Endothelial cell (in vitro differentiated cells): ENCODE measurements around the gene NFATC3. TPM values are rescaled to one million over a fixed set of nuclear protein-coding genes. Genes with fewer than 3 reads are reported as not detected.

Source experiments
- DNase-seq: peaks from one replicate; pipeline ENCODE4 v3.0.0; 2021; ENCODE audit warnings: low spot score
- H3K27ac Mint-ChIP-seq: one replicate; pipeline ENCODE4 v1.8.0; 2021; ENCODE audit warnings: mixed read lengths, inconsistent platforms; ENCODE audit not compliant: unreplicated experiment
- H3K27me3 Mint-ChIP-seq: one replicate; pipeline ENCODE4 v1.8.0; 2021; ENCODE audit warnings: mild to moderate bottlenecking, moderate library complexity, mixed read lengths, inconsistent platforms; ENCODE audit not compliant: unreplicated experiment
- H3K36me3 Mint-ChIP-seq: one replicate; pipeline ENCODE4 v1.8.0; 2021; ENCODE audit warnings: mild to moderate bottlenecking, low read depth, mixed read lengths, inconsistent platforms; ENCODE audit not compliant: unreplicated experiment
- H3K4me1 Mint-ChIP-seq: one replicate; pipeline ENCODE4 v1.8.0; 2021; ENCODE audit warnings: mild to moderate bottlenecking, mixed read lengths, inconsistent platforms; ENCODE audit not compliant: unreplicated experiment
- H3K4me3 Mint-ChIP-seq: one replicate; pipeline ENCODE4 v1.8.0; 2021; ENCODE audit warnings: mild to moderate bottlenecking, mixed read lengths, inconsistent platforms; ENCODE audit not compliant: unreplicated experiment
- H3K9me3 Mint-ChIP-seq: one replicate; pipeline ENCODE4 v1.8.0; 2021; ENCODE audit warnings: mixed read lengths, inconsistent platforms; ENCODE audit not compliant: unreplicated experiment
- total RNA-seq: library from RNA; stranded (reverse); fragmentation: NEBNext Ultra II Directional; extraction: Animal tissue kit (Norgen Biotek cat#: 25700); gene quantifications from one replicate; pipeline ENCODE4 v1.2.1, GENCODE V29; 2021; ENCODE audit not compliant: unreplicated experiment
- TF ChIP-seq, protein P1 (sequence below): fragments of 200-600 bp; sonication (generic); IDR thresholded peaks from one replicate; pipeline ENCODE4 v1.5.0; 2021; ENCODE audit warnings: antibody characterized with exemption; ENCODE audit not compliant: unreplicated experiment

The NFATC3 gene
- total RNA-seq, 1 donor from 2014 or later, result 38.4 TPM

GRCh38 chr16:68232335-68232734 lies 147.2 kb downstream of the NFATC3 start:
- TF ChIP-seq, protein P1, sequence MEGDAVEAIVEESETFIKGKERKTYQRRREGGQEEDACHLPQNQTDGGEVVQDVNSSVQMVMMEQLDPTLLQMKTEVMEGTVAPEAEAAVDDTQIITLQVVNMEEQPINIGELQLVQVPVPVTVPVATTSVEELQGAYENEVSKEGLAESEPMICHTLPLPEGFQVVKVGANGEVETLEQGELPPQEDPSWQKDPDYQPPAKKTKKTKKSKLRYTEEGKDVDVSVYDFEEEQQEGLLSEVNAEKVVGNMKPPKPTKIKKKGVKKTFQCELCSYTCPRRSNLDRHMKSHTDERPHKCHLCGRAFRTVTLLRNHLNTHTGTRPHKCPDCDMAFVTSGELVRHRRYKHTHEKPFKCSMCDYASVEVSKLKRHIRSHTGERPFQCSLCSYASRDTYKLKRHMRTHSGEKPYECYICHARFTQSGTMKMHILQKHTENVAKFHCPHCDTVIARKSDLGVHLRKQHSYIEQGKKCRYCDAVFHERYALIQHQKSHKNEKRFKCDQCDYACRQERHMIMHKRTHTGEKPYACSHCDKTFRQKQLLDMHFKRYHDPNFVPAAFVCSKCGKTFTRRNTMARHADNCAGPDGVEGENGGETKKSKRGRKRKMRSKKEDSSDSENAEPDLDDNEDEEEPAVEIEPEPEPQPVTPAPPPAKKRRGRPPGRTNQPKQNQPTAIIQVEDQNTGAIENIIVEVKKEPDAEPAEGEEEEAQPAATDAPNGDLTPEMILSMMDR, result no peak
- DNase-seq, result no peak
- peaks cover 28% of the 10 kb centered on the region for H3K27me3 Mint-ChIP-seq
- no peaks in the 10 kb centered on the region for H3K36me3 Mint-ChIP-seq
- no peak overlapping the region for H3K4me3 Mint-ChIP-seq
- no peaks in the 10 kb centered on the region for H3K9me3 Mint-ChIP-seq
- H3K27ac Mint-ChIP-seq, result no peak overlapping the region
- H3K4me1 Mint-ChIP-seq, result peaks cover 16% of the 10 kb centered on the region

DNA sequence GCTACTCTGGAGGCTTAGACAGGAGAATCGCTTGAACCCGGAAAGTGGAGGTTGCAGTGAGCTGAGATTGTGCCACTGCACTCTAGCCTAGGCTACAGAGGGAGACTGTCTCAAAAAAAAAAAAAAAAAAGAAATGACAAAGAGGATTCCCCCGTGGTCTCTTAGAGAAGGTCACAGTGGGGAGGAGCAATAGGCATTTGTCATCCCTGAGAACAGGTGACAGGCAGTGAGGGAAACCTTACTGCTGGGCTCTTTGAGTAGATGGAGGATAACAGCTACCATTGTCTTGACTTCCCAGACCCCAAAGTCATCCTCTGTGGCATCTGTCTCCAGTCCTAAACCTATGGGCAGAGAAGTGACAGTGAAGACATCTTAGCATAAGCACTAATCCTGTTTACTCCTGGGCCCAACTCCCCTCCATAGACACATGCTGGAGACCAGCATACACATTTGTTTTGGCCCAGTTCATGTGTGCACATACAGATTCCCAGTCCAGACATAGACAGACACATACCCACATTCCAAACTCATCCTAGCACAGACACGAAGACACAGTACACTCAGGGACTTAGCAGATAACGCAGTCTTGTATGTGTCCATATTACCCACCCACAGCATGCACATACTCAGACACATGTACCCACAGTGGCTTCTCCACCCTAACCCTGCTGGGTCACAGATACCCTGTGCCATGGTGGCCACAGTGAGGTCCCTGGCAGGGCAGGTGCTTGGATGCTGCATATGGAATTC lies 148.1 kb downstream of the NFATC3 start:
- TF ChIP-seq, protein P1, result no peak
- peaks cover 20% of the 10 kb centered on the region for H3K4me1 Mint-ChIP-seq
- no peak for DNase-seq
- H3K9me3 Mint-ChIP-seq, result no peaks in the 10 kb centered on the region
- peak overlapping the region; percentile 26 for H3K27ac Mint-ChIP-seq
- H3K4me3 Mint-ChIP-seq, result peak overlapping the region; percentile 29
- no peaks in the 10 kb centered on the region for H3K36me3 Mint-ChIP-seq
- H3K27me3 Mint-ChIP-seq, result peaks cover 28% of the 10 kb centered on the region

- TF ChIP-seq, protein P1, result no peak
- Mint-ChIP-seq H3K4me1 (peaks cover 20% of the 10 kb centered on the region), H3K27ac (no peak overlapping the region), H3K27me3 (peaks cover 27% of the 10 kb centered on the region), H3K4me3 (no peak overlapping the region), H3K9me3 (no peaks in the 10 kb centered on the region), H3K36me3 (no peaks in the 10 kb centered on the region)
- DNase-seq, result no peak
Observed at GRCh38 chr16:68233835-68234187, 148.6 kb downstream of the NFATC3 start.

GRCh38 chr16:68234188-68235107 lies 149.3 kb downstream of the NFATC3 start:
- TF ChIP-seq, protein P1, result no peak
- H3K9me3 Mint-ChIP-seq, result no peaks in the 10 kb centered on the region
- H3K27ac Mint-ChIP-seq, result peak overlapping the region; percentile 34
- no peak for DNase-seq
- peaks cover 30% of the 10 kb centered on the region for H3K27me3 Mint-ChIP-seq
- H3K36me3 Mint-ChIP-seq, result no peaks in the 10 kb centered on the region
- H3K4me1 Mint-ChIP-seq, result peaks cover 20% of the 10 kb centered on the region
- peak overlapping the region; percentile 79 for H3K4me3 Mint-ChIP-seq
